HG02571 (cell line): ENCODE measurements around the gene CREB3L4.
A peak's percentile ranks its signal among the peaks of the same experiment; 100 is the strongest.
"Not testable (repeated sequence)": the region's sequence is repeated elsewhere in the genome, so short reads cannot be mapped to it uniquely, and the experiment has no call there.

Experiments used
- ATAC-seq: cut with Tn5 transposase; IDR thresholded peaks from one replicate; pipeline ENCODE4 v1.9.1; 2021; ENCODE audit warnings: mild to moderate bottlenecking, moderate library complexity; ENCODE audit not compliant: unreplicated experiment

Gene CREB3L4

DNA sequence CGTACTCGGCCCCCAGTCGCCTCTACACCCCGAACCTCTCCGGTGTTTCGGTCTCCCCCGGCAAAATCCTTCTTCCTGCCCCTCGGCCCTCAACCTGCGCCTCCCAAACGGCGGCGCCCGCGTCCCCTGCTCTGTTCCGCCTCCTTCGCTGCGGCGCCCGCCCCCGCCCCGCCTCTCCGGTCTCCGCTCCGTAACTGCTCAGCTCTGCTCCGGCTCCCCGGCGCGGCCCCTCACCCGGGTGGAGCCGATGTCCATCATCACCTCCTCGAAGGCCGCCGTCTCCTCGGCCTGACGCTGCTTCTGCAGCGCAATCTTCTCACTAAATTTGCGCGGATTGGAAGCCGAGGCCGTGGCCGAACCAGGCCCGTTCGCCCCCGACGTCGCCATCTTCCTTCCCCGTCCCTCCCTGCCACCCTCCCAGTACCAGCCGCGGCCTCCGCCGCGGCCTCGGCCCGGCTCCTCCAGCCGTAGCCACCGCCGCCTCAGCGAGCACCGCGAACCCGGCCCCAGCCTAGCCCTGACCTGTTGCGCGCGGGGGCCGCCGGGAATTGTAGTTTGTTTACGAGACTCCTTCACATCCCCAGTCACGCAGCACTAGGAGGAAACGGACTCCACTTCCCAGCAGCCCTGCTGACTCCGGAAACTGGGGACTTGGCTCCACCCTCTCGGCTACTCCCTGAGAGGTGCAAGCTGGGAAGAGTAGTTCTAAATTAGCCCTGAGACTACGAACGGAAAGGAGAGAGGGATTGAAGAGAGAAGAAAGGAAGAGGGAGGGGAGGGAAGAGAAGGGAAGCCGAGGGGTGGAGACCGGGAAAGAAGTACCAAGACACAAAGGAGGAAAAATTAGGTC lies 9.4 kb upstream of the CREB3L4 start, which contains the start of gene CRTC2:
CRTC2 (minus strand) TSS at position 502 of the 850 bp plus-strand sequence; CDS start at position 387, 115 bp downstream.
- peak; percentile 67 for ATAC-seq

DNA sequence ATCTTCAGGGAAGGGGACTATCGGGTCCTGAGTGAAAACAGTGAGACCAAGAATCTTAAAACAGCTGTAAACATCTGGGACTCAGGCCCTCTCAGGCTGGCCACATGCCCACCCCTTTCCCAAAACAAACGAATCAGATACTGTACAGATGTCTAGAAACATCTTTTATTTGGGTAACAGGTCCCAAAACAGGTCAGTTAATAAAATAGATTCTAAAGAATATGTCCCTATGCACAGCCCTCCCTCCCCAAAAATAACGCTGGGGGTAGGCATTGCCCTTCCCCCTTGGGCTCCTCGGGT lies 8.8 kb upstream of the CREB3L4 start:
- ATAC-seq: no peak

DNA sequence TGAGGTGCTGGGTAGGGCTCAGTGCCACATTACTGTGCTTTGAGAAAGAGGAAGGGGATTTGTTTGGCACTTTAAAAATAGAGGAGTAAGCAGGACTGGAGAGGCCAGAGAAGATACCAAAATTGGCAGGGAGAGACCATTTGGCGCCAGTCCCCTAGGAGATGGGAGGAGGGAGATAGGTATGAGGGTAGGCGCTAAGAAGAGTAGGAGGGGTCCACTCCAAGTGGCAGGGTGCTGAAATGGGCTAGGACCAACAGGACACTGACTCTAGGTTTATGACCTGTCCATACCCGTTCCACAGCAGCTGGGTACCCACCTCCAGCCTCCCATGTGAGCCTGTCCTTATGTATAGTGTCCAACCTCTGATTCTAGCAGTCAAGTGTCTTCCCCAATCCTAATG lies 8.2 kb upstream of the CREB3L4 start:
- no peak for ATAC-seq

DNA sequence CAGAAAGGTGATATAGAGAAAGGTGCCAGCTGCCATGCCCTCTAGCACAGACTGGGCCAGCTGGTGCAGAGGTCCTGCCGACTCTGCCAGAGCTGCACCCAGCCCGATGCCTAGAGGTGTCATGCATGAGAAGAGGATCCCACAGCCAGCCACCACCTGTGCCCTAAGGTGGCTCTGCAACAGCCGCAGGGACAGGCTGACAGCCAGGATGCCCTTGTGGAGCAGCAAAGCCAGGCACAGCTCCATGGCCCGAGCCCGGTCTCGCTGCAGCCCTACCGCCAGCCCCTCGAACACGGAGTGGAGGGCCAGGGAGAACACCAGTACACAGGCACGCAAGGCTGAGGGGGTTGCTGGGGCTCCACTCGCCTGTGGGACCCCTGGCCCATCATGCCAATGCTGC lies 7.5 kb upstream of the CREB3L4 start:
- no peak for ATAC-seq

DNA sequence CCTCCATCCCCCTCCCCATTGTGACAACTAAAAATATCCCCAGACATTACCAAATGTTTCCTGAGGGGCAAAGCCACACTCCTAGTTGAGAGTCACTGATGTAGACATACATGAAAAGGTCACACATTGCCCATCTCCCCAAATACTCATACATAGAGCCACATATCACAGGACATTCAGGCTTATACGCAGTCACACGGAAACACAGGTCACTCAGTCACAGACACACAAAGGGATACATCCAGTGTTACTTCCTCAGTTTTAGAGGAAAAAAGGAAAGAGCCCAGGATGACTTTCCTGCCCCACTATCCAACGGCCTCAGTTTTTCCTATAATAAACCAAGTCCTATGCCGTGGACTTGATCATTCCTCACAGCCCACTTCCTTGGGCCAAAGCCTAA lies 6.3 kb upstream of the CREB3L4 start:
- no peak for ATAC-seq

DNA sequence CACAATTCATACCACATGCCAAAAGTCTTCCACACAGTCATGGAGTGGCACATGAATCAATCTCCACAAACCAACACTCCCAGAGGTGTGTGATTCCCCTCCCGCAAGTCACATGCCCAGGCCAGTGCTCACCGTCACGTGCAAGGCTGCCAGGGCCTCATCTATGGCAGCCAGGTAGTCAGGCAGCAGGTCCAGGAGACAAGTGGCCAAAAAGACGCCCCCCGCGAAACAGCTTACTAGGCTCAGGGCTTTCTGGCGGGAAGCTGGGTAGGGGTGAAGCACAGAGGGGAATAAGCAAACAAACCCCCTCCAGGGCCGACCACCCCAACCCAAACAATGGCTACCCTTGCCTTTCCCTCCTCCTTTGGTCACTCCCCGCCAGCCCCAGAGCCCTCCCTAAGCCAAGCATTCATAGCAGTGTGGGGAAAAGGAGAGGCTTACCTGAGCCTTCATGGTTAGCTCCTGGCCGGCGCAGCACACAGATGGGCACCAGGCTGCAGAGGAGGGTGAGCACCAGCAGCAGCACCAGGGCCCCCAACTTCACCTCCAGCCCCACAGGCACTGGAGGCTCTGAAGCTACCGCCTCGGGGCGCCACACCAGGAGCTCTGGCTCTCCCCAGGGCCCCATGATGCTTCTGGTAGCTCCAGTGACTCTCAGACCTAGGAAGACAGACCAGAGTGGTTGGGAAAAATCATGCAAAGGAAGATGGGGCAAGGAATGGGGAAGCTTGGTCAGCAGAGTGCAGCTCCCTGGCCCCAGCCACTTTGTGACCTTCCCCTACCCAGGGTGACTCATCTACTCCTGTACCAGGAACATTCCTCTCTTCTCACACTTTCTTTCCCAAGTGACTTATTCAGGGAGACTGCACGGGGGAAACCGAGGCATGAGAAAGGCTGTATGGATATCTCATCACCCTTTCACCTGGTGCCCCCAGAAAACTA lies 5.3 kb upstream of the CREB3L4 start:
- ATAC-seq: no peak

DNA sequence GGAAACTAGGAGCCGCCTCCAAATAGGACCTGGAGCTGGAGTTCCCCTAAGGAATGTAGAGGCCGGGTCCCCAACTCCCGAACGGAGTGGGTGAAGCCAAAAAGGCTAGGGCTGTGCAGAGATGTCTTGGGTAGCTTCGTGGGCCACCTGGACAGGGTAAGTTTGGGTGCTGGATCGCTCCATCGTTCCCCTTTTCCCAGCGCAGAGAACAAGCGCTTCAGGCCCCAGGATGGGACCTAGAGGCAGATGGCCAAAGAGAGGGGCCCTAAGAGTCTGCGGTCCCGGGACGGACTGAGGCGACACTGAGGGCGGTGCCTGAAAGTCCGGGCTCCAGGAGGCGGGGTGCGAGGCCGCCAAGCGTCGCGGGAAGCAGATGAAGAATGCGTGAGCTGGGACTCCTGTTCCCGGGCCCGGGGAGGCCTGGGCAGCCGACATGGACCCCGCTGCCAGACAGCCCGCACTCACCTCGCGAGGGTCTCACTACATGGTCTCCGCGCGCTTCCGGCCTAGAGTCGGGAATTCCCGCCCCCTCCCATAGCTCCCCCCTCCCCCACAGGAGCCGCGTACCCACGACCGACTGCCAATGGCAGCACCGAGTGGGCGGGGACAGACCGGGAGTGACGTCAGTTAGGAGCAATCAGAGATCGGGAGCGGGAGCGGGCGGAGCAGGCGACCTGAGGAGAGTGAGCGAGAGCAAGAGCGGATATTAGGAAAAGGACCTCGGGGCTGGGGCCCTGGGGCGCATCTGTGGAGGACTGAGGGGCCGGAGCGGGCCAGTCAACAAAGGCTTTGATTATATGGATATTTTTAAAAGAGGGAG lies 4.5 kb upstream of the CREB3L4 start, which contains the start of gene SLC39A1:
SLC39A1 (minus strand) TSS at position 508 of the 820 bp plus-strand sequence. CDS start 822 bp downstream, outside the sequence.
- peak; percentile 49 for ATAC-seq

DNA sequence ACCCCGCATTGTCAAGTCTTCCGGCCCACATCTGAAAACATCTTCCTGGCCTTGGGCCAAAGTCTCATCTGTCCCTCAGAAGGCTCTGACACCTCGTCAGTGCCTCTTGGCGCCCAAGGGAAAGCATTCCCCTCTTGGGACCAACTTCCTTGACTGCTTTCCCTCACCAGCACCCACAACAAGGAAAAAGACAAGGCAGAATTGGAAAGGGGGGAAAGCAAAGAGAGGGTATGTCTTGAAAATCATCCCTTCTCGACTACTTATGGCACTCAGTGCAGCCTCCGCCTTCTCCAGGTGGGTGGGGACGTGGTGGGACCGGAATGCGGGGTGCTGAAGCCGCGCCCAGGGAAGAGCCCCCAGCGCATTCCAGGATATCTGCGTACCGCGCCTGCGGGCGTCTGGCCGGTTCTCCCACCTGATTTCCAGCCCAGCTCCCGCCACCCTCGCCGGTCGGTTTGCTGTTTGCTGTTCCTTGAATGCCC lies 3.8 kb upstream of the CREB3L4 start:
- ATAC-seq: no peak

DNA sequence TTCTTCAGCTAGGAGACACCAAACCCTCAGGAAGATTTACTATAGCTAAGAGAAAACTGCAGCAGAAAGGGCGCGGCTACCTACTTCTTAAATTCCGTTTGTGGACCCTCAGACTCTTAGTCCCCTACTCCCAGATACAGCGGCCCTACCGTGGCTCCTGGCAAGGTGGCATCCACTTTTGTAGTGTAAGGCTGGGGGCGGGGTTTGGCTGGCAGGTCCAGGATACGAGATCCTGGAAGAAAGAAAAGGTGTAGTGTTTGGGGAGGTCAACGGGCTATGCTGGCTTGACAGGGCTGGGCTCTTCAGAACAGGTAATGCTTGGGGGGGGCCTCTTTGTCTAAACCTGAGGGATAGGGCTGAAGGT lies 280 bp downstream of the CREB3L4 start:
- no peak for ATAC-seq

DNA sequence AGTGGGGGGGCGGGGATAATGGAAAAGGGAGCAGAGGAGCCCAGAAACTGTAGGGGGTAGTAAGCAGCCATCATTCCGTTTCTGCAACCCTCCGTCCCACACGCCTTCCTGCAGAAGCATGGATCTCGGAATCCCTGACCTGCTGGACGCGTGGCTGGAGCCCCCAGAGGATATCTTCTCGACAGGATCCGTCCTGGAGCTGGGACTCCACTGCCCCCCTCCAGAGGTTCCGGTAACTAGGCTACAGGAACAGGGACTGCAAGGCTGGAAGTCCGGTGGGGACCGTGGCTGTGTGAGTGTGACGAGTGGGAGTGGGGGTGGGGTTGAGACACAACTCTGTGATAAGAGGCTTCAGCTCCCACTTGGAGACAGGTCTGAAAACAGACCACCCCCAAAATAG lies 706 bp downstream of the CREB3L4 start:
- ATAC-seq: no peak

DNA sequence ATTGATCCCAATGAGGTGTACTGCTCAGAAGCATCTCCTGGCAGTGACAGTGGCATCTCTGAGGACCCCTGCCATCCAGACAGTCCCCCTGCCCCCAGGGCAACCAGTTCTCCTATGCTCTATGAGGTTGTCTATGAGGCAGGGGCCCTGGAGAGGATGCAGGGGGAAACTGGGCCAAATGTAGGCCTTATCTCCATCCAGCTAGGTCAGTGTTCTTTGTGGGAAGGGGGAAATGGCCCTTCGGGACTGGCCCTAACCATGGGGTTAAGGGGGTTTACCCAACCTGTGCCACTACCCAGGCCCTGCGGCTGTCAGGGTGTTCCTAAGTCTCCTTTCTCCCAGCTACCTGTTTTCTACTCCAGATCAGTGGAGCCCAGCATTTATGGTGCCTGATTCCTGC lies 1.3 kb downstream of the CREB3L4 start:
- no peak for ATAC-seq

DNA sequence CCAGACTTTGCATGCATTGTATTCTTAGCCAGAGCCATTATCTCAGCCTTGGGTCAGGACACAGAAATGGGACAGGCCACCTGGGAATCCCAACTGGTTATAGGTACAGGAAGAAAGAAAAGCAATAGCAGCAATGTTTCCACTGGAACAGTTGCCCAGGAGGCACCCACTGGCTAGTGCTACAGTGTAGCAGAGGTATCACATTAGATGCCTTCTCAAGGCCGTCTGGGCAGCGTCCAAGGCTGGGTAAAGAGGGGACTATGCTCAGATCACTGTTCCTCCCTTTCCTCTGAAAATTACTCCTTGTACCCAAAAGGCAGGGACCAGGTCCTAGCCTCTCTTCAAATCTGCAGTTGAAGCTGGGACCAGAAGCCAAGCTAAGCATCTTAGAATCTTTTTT lies 2.6 kb downstream of the CREB3L4 start:
- no peak for ATAC-seq

DNA sequence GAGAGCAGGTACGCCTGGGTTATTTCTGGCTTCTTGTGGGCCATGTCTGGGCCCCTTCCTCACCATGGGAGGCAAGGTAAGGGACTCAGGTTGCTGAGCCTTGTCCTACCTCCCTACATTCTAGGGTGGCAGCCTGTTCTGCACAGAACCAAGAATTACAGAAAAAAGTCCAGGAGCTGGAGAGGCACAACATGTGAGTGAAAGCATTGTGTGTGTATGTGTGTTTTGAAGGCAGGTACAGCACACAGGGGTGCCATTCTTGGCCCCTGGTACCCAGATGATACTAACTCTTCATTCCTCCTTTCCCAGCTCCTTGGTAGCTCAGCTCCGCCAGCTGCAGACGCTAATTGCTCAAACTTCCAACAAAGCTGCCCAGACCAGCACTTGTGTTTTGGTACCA lies 5.4 kb downstream of the CREB3L4 start:
- ATAC-seq: no peak

DNA sequence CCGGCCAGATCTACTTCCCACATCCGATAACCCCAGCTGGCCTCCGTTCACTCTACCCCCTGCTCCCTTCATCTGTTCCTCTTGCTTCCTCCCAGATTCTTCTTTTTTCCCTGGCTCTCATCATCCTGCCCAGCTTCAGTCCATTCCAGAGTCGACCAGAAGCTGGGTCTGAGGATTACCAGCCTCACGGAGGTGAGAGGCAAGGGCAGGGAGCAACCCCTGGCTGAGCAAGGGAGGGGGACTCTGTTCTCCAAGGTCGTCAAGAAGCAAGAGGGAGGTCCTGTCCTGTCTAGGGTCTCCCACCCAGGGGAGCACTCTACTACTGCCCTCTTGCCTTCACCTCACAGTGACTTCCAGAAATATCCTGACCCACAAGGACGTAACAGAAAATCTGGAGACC lies 5.8 kb downstream of the CREB3L4 start:
- no peak for ATAC-seq

DNA sequence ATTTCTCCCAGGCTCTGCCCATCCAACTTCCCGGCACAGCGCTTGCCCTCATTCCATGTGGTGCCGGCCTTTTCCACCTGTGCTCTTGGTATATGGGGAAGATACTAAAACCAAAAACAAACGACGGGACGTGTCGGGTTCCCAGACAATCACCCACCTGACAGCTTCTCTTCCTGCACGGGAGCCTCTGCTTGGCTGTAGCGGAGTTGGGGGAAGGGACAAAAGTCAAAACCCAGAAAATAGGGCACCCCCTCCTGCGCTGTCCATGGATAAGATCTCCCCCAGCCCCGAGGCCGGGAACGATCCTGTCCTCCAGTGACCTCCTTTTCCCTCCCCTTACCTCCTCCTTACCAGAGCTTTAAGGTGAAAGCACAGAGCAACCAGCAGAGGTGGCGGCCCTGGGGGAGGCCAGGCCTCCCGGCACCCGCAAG lies 9.1 kb downstream of the CREB3L4 start:
- ATAC-seq: no peak

DNA sequence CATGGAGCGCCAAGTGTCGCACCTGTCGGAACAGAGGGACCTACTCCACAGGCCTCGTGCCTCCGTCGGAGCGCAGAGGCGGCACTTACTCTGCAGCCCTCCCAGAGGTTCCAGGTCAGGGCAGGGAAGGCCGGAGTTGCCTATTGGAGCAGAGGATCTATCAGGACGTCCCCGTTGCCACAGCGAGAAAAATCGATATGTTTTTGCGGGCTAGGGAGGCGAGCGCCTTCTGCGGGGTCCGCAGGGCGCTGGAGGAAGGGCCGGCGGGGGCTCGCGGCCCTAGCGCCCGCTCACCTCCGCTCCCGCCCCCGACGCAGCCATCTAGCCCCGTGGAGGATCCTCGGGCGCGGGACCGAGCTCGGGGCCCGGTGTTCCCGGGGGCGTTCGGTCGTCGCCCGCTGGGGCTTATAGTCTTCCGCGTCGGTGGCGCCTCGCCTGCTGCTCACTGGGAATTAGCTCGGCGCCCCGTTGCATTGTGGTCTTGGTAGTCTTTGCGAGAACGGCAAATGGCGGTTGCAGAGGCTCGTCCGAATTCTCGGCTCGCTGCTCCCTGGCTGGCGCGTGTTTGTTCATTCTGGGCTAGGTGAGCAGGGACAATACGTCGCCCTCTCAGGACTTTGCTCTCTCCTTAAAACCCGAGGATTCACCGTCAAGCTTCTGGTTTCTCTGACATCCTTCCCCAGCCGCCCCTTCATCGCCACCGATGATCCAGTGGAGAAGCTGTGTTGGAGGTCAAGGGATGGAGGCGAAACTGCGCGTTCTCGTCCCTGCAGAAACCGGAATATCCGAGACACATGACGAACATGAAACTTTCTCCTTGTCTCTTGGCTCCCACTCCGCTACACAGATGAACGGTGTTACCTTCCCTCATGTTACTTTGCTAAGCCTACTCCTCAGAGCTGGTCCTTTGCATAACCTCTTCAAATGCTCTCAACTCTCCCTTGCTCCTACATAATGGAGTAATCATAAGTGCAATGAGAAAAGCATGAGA lies 9.8 kb downstream of the CREB3L4 start, which contains the start of gene JTB:
JTB (minus strand) TSS at position 425 of the 991 bp plus-strand sequence; CDS start at position 3, 422 bp downstream.
- ATAC-seq: peak; percentile 63

DNA sequence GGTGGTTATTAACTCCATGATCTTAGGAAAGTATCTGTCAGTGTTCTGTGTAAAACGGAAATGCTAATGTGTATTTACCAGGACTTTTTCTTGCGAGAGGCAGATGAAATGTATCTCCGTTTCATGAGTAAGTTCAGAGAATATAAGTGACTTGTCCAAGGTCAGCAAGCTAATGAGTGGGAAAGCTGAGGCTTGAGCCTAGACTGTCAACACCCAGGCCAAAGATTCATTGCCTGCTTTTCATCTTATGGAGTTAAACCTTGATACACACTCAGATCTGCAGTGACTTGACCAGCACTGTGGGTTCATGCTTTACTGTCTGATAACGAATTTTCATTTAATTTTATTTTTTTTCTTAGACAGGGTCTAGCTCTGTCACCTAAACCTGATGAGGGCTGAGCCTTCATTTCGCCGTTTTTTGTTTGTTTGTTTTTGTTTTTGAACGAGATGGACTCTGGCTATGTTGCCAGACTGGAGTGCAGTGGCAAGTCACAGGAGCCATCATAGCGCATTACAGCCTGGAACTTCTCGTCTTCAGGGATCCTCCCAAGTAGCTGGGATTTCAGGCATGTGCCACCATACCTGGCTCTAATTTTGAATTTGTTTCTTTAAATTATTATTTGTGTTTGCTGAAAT lies 10.7 kb downstream of the CREB3L4 start:
- no peak for ATAC-seq

DNA sequence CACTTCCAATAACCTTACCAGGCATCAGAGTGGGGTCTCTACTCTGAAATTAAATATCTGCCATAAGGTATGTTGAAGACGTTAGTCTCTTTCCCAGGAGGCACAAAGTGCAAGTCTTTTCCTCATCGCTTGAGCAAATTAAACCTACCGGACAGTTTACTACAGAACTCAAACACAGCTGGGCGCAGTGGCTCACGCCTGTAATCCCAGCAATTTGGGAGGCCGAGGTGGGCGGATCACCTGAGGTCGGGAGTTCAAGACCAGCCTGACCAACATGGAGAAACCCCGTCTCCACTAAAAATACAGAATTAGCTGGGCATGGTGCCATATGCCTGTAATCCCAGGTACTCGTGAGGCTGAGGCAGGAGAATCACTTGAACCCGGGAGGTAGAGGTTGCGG lies 11.4 kb downstream of the CREB3L4 start:
- ATAC-seq: not testable (repeated sequence)

DNA sequence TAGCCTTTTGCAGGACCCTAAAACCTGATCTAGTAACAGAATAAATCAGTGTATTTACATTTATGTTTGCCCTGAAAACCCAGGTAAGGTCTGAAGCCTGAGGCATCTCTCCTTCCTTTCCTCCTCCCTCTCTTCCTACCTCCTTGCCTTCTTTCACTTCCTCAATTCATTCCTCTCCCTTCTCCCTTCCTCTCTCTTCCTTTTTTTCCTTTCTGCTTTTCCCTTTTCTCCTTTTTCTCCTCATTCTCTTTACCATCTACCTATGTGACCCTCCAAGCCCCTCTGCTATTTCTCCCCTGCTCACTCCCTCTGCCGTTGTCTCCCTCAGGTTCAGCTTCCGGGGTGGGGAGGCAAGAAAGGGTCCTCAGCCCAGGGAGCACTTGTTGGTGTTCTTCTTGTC lies 14.0 kb downstream of the CREB3L4 start:
- ATAC-seq: not testable (repeated sequence)
